PC-9 (cell line): ENCODE data around the gene DGKZ. TPM values are rescaled to one million over a fixed set of nuclear protein-coding genes. Genes with fewer than 3 reads are reported as not detected.

Experiments
- BruUV-seq: library from RNA; stranded (reverse); fragments of 400-500 nt; replicated peaks from 2 replicates; lab custom pipeline; 2021; lab: Mats Ljungman, UMichigan
- CTCF ChIA-PET: fragments of 300-600 bp; sonication (Branson Sonifier 250); formaldehyde crosslinking; loops from one replicate; lab custom pipeline; 2022; ENCODE audit warnings: antibody characterized with exemption; lab: Charles Lee
- POLR2A ChIA-PET: fragments of 300-600 bp; sonication (Branson Sonifier 250); formaldehyde crosslinking; loops from one replicate; lab custom pipeline; 2022; ENCODE audit warnings: antibody characterized with exemption; ENCODE audit not compliant: unreplicated experiment; lab: Charles Lee
- DNase-seq, 2 experiments: peaks; one replicate each; pipeline versions ENCODE4 v3.0.0 to v3.0.0-alpha.2; 2015 to 2022; ENCODE audit warnings: mixed read lengths in 1 of 2
- H2AFZ ChIP-seq: fragments of 200-600 bp; sonication (generic); 2 replicates; pipeline ENCODE4 v1.8.1; 2017; ENCODE audit warnings: antibody characterized with exemption
- H3F3A ChIP-seq: fragments of 200-600 bp; sonication (generic); 2 replicates; pipeline ENCODE4 v1.8.1; 2017; ENCODE audit warnings: antibody characterized with exemption, mild to moderate bottlenecking, low read depth; ENCODE audit not compliant: insufficient read depth
- H3K27ac ChIP-seq: fragments of 200-600 bp; sonication (generic); 2 replicates; pipeline ENCODE4 v1.6.1; 2016; ENCODE audit warnings: mixed run types
- H3K27me3 ChIP-seq: fragments of 200-600 bp; sonication (generic); 2 replicates; pipeline ENCODE4 v1.6.1; 2016; ENCODE audit warnings: low read depth, mixed run types; ENCODE audit not compliant: insufficient read depth
- H3K36me3 ChIP-seq: fragments of 200-600 bp; sonication (generic); 2 replicates; pipeline ENCODE4 v1.6.1; 2016; ENCODE audit warnings: low read depth, mixed run types
- H3K4me1 ChIP-seq: fragments of 200-600 bp; sonication (generic); replicated peaks from 2 replicates; pipeline ENCODE4 v1.6.1; 2016; ENCODE audit warnings: mixed run types; ENCODE audit not compliant: insufficient read depth
- H3K4me2 ChIP-seq: fragments of 200-600 bp; sonication (generic); 2 replicates; pipeline ENCODE4 v1.6.1; 2017; ENCODE audit warnings: mixed run types
- H3K4me3 ChIP-seq: fragments of 200-600 bp; sonication (generic); 2 replicates; pipeline ENCODE4 v1.6.1; 2016; ENCODE audit warnings: mixed run types
- H3K79me2 ChIP-seq: fragments of 200-600 bp; sonication (generic); 2 replicates; pipeline ENCODE4 v1.6.1; 2017; ENCODE audit warnings: low read depth, mixed run types
- H3K9me2 ChIP-seq: fragments of 200-600 bp; sonication (generic); 2 replicates; pipeline ENCODE4 v1.8.1; 2017; ENCODE audit warnings: mild to moderate bottlenecking; ENCODE audit not compliant: insufficient read depth
- H3K9me3 ChIP-seq: fragments of 200-600 bp; sonication (generic); 2 replicates; pipeline ENCODE4 v1.8.1; 2016; ENCODE audit warnings: low read depth; ENCODE audit not compliant: insufficient read depth
- H4K20me1 ChIP-seq: fragments of 200-600 bp; sonication (generic); 2 replicates; pipeline ENCODE4 v1.8.1; 2017; ENCODE audit not compliant: insufficient read depth
- CTCF ChIP-seq: fragments of 200-600 bp; sonication (generic); conservative IDR thresholded peaks from 2 replicates; pipeline ENCODE4 v1.6.1; 2017; ENCODE audit warnings: mixed run types, antibody characterized with exemption, mild to moderate bottlenecking, moderate library complexity
- EZH2 ChIP-seq: fragments of 200-600 bp; sonication (generic); IDR thresholded peaks from 2 replicates; pipeline ENCODE4 v1.8.0; 2017; ENCODE audit warnings: antibody characterized with exemption, low read depth
- intact Hi-C: fragments of 100-400 bp; cut with micrococcal nuclease; formaldehyde crosslinking; loops from one replicate; pipeline ENCODE4 v1.10.0; 2022; ENCODE audit not compliant: unreplicated experiment
- total RNA-seq: library from RNA; stranded (reverse); gene quantifications from 2 replicates; pipeline ENCODE4 v1.2.3, GENCODE V29; 2021

DGKZ gene
- total RNA-seq, 1 experiment from 2014 or later, result 49.3 TPM

- Histone ChIP-seq H3K9me3 (no peaks in the 10 kb centered on the region), H3K36me3 (no peaks in the 10 kb centered on the region), H3F3A (peaks cover 14% of the 10 kb centered on the region; the same call in 1 of the 2 replicates), H3K4me2 (peak overlapping the region; percentile 90), H2AFZ (no peak overlapping the region), H3K9me2 (no peaks in the 10 kb centered on the region), H3K27me3 (no peaks in the 10 kb centered on the region), H3K4me3 (no peak overlapping the region), H4K20me1 (peaks cover 11% of the 10 kb centered on the region; the same call in 1 of the 2 replicates), H3K27ac (no peak overlapping the region), H3K79me2 (peaks cover 13% of the 10 kb centered on the region), H3K4me1 (peaks cover 22% of the 10 kb centered on the region)
- no TSS peak for BruUV-seq
- POLR2A ChIA-PET, result no interaction called here
- intact Hi-C loops, result loop anchor here (5.0 kb wide), 1 partner anchor 253 kb away; the partner anchor contains the start of genes ATG13 and HARBI1
- CTCF ChIA-PET, result interaction anchor here (1.3 kb wide), 1 partner anchor 120 kb away, joined by 3 read pairs; no protein-coding TSS in a partner anchor
- TF ChIP-seq CTCF, result peak; percentile 57; the same call in 1 of the 2 replicates
- no peak for TF ChIP-seq EZH2
- no peak for DNase-seq
These were observed 16.8 kb downstream of the DGKZ start for GRCh38 chr11:46364056-46364455.

- no TSS peak for BruUV-seq
- no peaks in the 10 kb centered on the region for H3K27me3 ChIP-seq
- intact Hi-C loops, result loop anchor here (5.0 kb wide), 2 partner anchors 253 to 993 kb away; partner anchors contain the start of genes ATG13 and HARBI1
- no peak overlapping the region for H3K27ac ChIP-seq
- TF ChIP-seq EZH2, result no peak
- no peak for TF ChIP-seq CTCF
- H3K36me3 ChIP-seq, result peaks cover 2% of the 10 kb centered on the region; the same call in 1 of the 2 replicates
- peaks cover 16% of the 10 kb centered on the region; the same call in 1 of the 2 replicates for H3F3A ChIP-seq
- no peaks in the 10 kb centered on the region for H3K9me3 ChIP-seq
- peaks cover 11% of the 10 kb centered on the region; the same call in 1 of the 2 replicates for H4K20me1 ChIP-seq
- peaks cover 22% of the 10 kb centered on the region for H3K4me1 ChIP-seq
- H3K4me3 ChIP-seq, result no peak overlapping the region
- POLR2A ChIA-PET, result interaction anchor here (0.5 kb wide), 1 partner anchor 21 kb away, joined by 9 read pairs; no protein-coding TSS in a partner anchor
- H3K79me2 ChIP-seq, result peaks cover 13% of the 10 kb centered on the region
- DNase-seq, result no peak
- no peaks in the 10 kb centered on the region for H3K9me2 ChIP-seq
- CTCF ChIA-PET, result no interaction called here
- H2AFZ ChIP-seq, result no peak overlapping the region
- no peak overlapping the region for H3K4me2 ChIP-seq
These were observed 17.5 kb downstream of the DGKZ start for GRCh38 chr11:46364791-46365190.

- H3K4me3 ChIP-seq, result no peak overlapping the region
- H3K27me3 ChIP-seq, result no peaks in the 10 kb centered on the region
- CTCF ChIA-PET, result interaction anchor here (1.1 to 1.6 kb wide), 2 partner anchors 12 to 22 kb away, joined by 3 read pairs; no protein-coding TSS in a partner anchor
- H3K79me2 ChIP-seq, result peaks cover 13% of the 10 kb centered on the region
- POLR2A ChIA-PET, result no interaction called here
- peaks cover 16% of the 10 kb centered on the region; the same call in 1 of the 2 replicates for H3F3A ChIP-seq
- H3K9me3 ChIP-seq, result no peaks in the 10 kb centered on the region
- TF ChIP-seq EZH2 (no peak), CTCF (no peak)
- DNase-seq, result no peak
- no peaks in the 10 kb centered on the region for H3K9me2 ChIP-seq
- H3K27ac ChIP-seq, result no peak overlapping the region
- H3K4me1 ChIP-seq, result peaks cover 22% of the 10 kb centered on the region
- intact Hi-C loops, result loop anchor here (5.0 kb wide), 1 partner anchor 991 kb away; no protein-coding TSS in a partner anchor
- H3K36me3 ChIP-seq, result peaks cover 8% of the 10 kb centered on the region; the same call in 1 of the 2 replicates
- BruUV-seq, result no TSS peak
- peaks cover 11% of the 10 kb centered on the region; the same call in 1 of the 2 replicates for H4K20me1 ChIP-seq
- H2AFZ ChIP-seq, result no peak overlapping the region
- H3K4me2 ChIP-seq, result no peak overlapping the region
These were observed 19.0 kb downstream of the DGKZ start for GRCh38 chr11:46366260-46366659.
